GM06990 (cell line): ENCODE results near the gene MTUS2.

Experiments
- DNase-seq: peaks from one replicate; pipeline ENCODE4 v3.0.0-alpha.2; 2011; ENCODE audit not compliant: insufficient read length; ENCODE audit errors: extremely low read depth
- H3K27me3 ChIP-seq: replicated peaks from 2 replicates; pipeline ENCODE4 v1.6.0; 2011; ENCODE audit warnings: low read length; ENCODE audit not compliant: control insufficient read depth, insufficient read depth
- H3K36me3 ChIP-seq: 2 replicates; pipeline ENCODE4 v1.5.1; 2011; ENCODE audit warnings: low read length; ENCODE audit not compliant: control insufficient read depth, insufficient read depth
- H3K4me3 ChIP-seq: replicated peaks from 2 replicates; pipeline ENCODE4 v1.5.1; 2011; ENCODE audit warnings: low read depth, mild to moderate bottlenecking, control low read depth, low read length
- TF ChIP-seq, protein P1 (sequence below): IDR thresholded peaks from 2 replicates; pipeline ENCODE4 v1.5.1; 2011; ENCODE audit warnings: low read length, control low read depth, mild to moderate bottlenecking, inconsistent platforms; ENCODE audit not compliant: insufficient read depth, poor library complexity, severe bottlenecking

Gene MTUS2

DNA sequence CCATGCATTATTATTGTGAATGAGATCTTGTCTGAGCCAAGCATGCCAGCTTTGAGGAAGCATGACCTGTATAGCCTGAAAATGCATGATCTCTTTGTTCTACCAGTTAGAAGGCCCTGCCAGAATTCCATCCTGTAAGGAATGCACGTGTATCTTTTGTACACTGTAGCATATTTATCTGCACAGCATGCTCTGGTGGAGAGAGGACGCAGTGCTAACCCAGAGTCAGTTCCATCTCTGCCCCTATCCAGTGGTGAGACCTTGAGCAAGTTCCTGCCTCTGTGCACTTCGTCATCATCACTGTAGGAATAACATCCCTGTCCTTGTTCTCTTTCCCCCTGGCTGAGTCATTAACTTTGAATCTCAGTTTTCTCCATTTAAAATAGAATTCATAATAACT lies 541.6 kb downstream of the MTUS2 start:
- DNase-seq = no peak
- no peak overlapping the region for H3K4me3 ChIP-seq
- TF ChIP-seq, protein P1, sequence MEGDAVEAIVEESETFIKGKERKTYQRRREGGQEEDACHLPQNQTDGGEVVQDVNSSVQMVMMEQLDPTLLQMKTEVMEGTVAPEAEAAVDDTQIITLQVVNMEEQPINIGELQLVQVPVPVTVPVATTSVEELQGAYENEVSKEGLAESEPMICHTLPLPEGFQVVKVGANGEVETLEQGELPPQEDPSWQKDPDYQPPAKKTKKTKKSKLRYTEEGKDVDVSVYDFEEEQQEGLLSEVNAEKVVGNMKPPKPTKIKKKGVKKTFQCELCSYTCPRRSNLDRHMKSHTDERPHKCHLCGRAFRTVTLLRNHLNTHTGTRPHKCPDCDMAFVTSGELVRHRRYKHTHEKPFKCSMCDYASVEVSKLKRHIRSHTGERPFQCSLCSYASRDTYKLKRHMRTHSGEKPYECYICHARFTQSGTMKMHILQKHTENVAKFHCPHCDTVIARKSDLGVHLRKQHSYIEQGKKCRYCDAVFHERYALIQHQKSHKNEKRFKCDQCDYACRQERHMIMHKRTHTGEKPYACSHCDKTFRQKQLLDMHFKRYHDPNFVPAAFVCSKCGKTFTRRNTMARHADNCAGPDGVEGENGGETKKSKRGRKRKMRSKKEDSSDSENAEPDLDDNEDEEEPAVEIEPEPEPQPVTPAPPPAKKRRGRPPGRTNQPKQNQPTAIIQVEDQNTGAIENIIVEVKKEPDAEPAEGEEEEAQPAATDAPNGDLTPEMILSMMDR = no peak
- H3K36me3 ChIP-seq = no peaks in the 10 kb centered on the region
- H3K27me3 ChIP-seq = no peaks in the 10 kb centered on the region

DNA sequence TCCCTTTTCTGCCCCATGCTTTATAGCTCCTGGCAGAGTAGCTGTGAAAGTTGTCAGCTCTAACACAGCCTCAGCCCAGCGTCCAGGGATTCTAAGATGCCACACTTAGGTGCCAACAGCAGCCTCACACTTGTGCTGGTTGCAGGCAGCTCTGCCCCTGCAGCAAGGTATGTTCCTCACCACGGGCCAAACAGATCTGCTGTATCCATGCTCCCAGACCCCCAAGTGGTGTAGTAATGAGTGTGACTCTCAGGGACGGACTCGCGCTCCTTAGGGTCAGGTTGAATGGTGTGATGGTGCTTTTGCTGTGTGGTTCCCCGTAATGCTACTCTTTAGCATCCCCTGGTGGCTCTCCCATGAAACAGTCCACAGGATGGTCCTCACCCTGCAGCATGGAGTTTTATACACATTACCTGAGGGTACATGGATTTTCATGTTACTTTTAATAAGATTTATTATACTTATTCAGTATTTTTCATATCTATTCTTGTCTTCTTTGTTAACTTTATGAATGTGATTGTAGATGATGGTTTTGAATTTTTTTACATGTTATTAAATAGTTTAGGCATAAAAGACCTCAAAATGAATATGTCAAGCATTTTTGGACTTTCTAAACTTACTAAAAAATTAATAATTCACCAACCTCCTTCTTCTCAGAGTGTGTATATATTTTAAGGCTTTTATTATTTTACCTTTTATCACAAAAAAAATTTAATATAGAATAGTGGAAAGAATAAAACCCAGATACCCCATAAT lies 542.9 kb downstream of the MTUS2 start:
- H3K36me3 ChIP-seq = no peaks in the 10 kb centered on the region
- H3K27me3 ChIP-seq = no peaks in the 10 kb centered on the region; the same call in 1 of the 2 replicates
- no peak overlapping the region for H3K4me3 ChIP-seq
- TF ChIP-seq, protein P1 = peak; percentile 100
- peak; percentile 15 for DNase-seq

DNA sequence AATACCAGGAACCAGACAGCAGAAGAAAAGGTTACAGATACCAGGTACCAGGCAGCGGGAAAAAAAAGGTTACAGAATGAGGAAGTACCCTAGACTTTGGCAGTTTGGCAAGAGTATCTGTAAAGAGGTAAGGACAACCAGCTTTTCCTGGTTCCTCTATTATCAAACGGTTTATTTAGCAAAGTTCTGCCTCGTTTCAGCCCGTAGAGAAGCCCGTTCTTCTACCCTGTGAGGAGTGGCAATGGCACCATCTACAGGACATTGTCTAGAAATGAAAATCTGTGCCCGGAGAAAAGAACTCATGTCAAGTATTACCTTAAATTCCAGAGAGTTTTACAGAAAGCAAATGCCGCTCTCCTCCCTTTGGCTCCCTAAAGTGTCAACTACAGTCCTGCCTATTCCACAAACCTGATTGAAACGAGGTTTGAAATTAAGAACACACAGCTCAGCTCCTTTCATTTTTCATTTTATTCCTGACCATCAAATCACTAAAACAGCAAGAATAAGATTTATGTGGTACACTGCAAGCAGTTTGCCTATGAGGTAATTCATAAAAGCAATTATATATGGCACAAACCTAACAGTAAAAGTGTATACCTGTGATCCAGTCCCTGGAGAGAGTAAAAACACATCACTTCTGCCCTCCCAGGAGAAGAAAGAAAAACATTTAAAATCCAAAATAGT lies 549.1 kb downstream of the MTUS2 start:
- H3K27me3 ChIP-seq = no peaks in the 10 kb centered on the region; the same call in 1 of the 2 replicates
- TF ChIP-seq, protein P1 = peak; percentile 55
- no peaks in the 10 kb centered on the region for H3K36me3 ChIP-seq
- no peak overlapping the region for H3K4me3 ChIP-seq
- no peak for DNase-seq

DNA sequence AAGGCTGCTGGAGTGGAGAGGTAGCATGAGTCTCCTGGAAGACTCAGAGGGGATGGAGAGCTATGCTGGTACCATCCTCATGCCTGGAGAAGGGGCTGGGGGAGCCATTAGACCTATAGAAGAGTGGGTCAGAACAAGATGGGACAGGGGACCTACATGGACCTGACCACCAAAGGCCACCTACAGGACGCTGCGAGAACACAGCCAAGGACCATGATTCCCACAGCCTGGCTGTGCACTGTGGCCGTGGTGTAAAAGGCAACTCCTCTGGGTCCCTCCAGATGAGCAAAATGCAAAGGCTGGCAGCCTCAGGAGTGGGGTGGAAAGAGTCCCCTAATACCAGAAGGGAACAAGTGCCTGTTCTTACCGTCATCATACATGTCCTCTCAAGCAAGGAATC lies 559.1 kb downstream of the MTUS2 start:
- Histone ChIP-seq H3K27me3 (no peaks in the 10 kb centered on the region), H3K36me3 (no peaks in the 10 kb centered on the region), H3K4me3 (no peak overlapping the region)
- DNase-seq = no peak
- TF ChIP-seq, protein P1 = no peak

DNA sequence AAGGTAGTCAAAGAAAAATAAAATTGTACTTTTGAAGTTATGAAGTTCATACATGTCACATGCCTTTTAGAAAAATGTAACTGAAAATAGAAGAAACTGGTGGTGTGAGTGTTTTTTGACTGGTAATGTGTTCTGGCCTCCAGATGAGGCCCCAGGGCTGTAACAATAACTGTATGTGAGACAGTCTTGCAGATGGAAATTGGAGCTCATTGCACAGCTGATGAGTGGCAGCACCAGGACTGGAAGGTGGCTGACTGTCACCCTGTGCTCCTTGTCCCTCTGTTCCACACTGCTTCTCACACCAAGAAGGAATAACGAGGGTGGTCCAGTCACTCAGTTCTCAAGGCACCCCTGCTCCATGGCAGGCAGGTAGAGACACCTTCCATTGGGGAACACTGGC lies 559.7 kb downstream of the MTUS2 start:
- no peaks in the 10 kb centered on the region for H3K36me3 ChIP-seq
- no peak overlapping the region for H3K4me3 ChIP-seq
- no peaks in the 10 kb centered on the region for H3K27me3 ChIP-seq
- TF ChIP-seq, protein P1 = no peak
- DNase-seq = no peak

DNA sequence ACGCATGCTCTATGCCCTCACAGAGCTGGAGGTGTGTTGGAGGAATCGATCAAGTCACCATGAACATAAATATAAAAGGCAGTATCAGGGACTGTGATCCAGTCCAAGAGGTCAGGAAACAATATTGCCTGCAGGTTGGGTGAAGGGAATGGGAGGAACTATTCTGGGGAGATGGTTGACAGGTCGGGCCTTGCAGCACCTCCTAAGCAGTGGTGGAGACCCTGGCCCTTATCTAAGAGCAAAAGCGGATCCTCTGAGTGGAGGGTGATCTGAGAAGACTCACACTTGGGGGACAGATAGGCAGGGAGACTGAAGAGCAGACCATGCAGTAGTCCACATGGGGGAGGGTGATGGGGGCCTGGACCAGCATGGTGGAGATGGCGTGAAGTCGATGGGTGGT lies 561.9 kb downstream of the MTUS2 start:
- Histone ChIP-seq H3K27me3 (no peaks in the 10 kb centered on the region), H3K36me3 (no peaks in the 10 kb centered on the region), H3K4me3 (no peak overlapping the region)
- no peak for DNase-seq
- TF ChIP-seq, protein P1 = no peak
